GM12873 (cell line): Measurements from ENCODE around the gene RNFT2.

ENCODE experiments used
- CTCF ChIP-seq: IDR thresholded peaks from 2 replicates; pipeline ENCODE4 v1.5.1; 2012; ENCODE audit warnings: low read depth, mild to moderate bottlenecking, moderate library complexity, low read length, control low read depth; ENCODE audit not compliant: insufficient read depth; ENCODE audit errors: missing control alignments

RNFT2 gene

DNA sequence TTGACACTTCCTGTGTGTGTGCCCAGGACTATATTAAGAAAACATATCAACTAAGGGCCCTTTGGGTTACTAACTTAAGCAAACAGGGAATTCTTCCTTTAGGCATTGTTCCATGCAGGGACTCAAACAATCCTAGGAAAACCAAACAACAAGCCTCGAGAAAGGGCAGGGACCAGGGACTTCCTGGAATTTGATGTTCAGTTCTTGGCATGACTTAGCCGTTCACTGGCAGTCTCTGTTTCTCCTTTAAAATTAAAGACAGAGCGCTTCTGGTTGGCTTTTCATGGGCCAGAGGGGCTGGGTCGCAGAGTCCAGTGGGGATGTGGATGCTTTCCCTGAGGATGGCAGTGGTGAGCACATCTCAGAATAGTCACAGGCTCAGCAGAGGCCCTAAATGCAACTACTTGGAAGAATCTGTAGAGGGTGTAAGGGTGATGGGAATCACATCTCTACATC is 35.2 kb downstream of the RNFT2 start:
- TF ChIP-seq CTCF = no peak

DNA sequence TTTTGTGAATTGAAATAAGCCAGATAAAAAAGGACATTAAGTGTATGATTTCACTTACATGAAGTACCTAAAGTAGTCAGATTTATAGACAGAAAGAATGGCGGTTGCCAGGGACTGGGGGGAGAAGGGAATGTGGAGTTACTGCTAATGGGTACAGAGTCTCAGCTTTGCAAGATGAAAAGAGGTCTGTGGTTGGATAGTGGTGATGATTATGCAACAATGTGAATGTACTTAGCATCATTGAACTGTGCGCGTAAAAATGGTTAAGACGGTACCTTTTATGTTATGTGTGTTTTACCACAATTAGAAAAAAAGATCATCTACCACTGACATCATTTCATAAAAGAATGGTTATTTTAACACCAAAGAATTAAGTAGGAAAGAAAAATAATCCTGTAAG is 35.9 kb downstream of the RNFT2 start:
- no peak for TF ChIP-seq CTCF

DNA sequence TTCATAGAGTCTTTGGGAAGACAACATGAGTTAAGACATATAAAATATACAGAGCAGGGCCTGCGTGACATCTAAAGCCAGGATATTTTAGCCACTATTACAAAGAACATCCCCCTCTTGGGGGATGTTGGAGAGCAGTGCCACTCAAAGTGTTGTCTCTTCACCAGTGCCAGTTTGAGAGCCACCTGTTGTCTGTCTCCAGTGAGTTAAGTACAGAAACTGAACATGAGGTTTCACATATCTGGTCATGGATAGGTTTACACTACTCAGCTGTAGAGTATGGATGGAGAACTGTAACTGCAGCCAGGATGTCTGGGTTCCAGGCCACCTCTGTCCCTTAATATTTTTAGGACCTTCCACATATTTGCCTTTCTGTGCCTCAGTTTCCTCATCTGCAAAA is 39.1 kb downstream of the RNFT2 start:
- no peak for TF ChIP-seq CTCF

DNA sequence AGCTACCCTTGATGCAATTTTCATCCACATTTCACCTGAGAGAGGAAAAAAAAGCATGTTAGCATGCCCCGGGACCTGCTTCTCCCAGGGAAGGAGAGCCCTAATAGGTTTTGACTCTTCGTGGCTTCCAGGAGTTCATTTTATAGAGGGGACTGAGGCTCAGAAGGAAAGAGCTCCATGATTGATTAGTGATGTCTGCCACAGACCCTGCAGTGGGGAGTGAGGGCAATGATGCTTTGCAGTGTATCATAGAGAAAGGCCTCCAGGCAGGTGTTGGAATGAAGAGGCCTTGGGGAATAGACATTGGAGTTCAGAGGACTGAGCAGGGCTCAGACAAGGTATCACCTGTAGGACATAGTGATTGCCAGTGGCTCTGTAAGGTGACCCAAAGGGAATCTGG is 41.5 kb downstream of the RNFT2 start:
- TF ChIP-seq CTCF = no peak

DNA sequence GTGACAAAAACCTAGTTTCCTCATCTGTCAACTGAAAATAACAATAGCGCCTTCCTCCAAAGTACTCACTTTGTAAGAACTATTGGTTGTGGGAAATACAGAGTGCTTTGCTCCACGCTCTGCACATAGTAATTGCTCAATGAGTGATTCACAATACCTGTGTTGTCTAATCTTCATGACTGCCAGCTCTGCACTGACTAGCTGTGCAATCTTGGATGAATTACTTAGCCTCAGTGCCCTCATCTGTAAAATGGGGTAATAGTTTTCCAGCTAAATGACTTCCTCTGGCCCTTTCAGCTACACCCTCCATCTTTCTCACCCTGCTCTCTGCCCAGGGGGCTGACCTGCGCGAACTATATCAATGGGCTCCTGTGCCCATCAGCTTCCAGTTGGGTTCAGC is 42.8 kb downstream of the RNFT2 start:
- no peak for TF ChIP-seq CTCF

DNA sequence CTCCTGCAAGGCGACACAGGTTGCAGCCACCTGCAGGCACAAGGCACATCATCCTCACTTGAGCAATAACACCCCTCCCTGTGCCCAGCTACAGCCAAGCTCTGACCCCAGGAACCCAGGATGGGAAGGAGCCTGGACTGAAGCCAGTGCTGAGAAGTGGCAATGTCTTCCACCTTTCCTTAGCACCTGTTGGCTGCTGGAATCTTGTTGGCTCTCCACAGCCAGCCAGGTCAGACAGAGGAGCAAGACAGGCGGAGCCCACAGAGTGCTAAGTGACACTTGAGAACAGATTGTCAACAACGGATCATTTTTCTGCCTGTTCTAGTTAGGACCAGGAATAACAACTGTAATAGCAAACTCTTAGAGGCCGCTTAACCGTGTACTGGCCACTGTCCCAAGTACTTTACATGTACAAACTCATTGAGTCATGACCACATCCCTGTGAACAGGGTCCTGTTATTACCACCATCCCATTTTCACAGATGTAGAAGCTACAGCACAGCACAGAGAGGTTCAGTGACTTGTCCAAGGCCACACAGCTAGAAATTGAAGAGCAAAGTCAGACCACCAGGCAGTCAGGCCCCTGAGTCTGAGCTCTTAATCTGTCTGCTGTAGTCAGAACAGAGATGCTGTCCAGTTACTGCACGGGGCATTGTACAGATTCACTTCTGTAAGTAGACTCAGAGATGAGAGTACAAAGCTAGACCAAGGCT is 45.6 kb downstream of the RNFT2 start:
- no peak for TF ChIP-seq CTCF

- TF ChIP-seq CTCF = no peak
These were observed 46.1 kb downstream of the RNFT2 start for GRCh38 chr12:116784238-116784612.
